Tibial artery (tissue), 4 donors: ENCODE measurements around the gene SCYGR5.

Experiments
- DNase-seq, 2 donors: peaks; one replicate each; pipeline ENCODE4 v3.0.0-alpha.2; 2019
- H3K27ac ChIP-seq, 2 donors: fragments of 200-600 bp; sonication (generic) in 1 of 2; 1 replicate in 1 of 2; 2 replicates in 1 of 2; pipeline ENCODE4 v1.5.1; 2018 to 2019; ENCODE audit warnings: mild to moderate bottlenecking in 1 of 2
- H3K27me3 ChIP-seq, 2 donors: fragments of 200-600 bp; sonication (generic) in 1 of 2; one replicate each; pipeline versions ENCODE4 v1.5.1 to v1.6.0; 2016 to 2019
- H3K36me3 ChIP-seq, 3 donors: fragments of 200-600 bp; sonication (generic) in 2 of 3; one replicate each; pipeline ENCODE4 v1.5.1; 2016 to 2019; ENCODE audit warnings: mild to moderate bottlenecking in 2 of 3
- H3K4me1 ChIP-seq, 4 donors: fragments of 200-600 bp; sonication (generic) in 2 of 4; 1 replicate in 3 of 4; 2 replicates in 1 of 4; pipeline ENCODE4 v1.5.1; 2016 to 2019
- H3K4me3 ChIP-seq, 2 donors: fragments of 200-600 bp; sonication (generic) in 1 of 2; 1 replicate in 1 of 2; 2 replicates in 1 of 2; pipeline ENCODE4 v1.5.1; 2018 to 2019; ENCODE audit warnings: mild to moderate bottlenecking in 2 of 2
- H3K9me3 ChIP-seq, 3 donors: fragments of 200-600 bp; sonication (generic) in 1 of 3; one replicate each; pipeline ENCODE4 v1.5.1; 2016 to 2019
- intact Hi-C: fragments of 100-400 bp; cut with DNase I; formaldehyde crosslinking; loops from one replicate; pipeline ENCODE4 v1.15.0; 2023; ENCODE audit warnings: low total_unique reads
- TF ChIP-seq, protein P1 (sequence below), 2 experiments: fragments of 200-600 bp in 1 of 2; fragments of 450-650 bp in 1 of 2; IDR thresholded peaks; one replicate each; pipeline ENCODE4 v1.5.1; 2017 to 2019; ENCODE audit warnings: antibody characterized with exemption in 2 of 2, mild to moderate bottlenecking in 1 of 2, moderate library complexity in 1 of 2

SCYGR5 gene

DNA sequence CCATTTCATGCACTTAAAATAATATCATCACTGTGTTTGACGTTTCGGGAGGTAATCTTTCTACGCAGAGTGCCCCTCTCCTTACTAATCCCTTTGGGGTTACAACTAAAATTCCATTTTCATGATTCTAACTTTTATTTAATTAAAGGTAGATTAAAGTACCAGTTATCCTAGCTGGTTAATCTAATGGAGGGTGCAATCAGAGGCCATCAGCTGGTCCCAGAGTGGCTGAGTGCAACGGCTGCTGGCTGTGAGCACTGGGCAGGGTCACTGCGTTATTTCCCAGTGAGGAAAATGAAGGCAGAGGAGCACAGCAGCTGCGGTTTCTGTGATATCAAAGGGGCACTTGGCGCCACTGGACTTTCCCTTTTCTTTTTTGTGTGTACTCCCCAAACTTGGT lies 37.2 kb upstream of the SCYGR5 start:
- TF ChIP-seq, protein P1, sequence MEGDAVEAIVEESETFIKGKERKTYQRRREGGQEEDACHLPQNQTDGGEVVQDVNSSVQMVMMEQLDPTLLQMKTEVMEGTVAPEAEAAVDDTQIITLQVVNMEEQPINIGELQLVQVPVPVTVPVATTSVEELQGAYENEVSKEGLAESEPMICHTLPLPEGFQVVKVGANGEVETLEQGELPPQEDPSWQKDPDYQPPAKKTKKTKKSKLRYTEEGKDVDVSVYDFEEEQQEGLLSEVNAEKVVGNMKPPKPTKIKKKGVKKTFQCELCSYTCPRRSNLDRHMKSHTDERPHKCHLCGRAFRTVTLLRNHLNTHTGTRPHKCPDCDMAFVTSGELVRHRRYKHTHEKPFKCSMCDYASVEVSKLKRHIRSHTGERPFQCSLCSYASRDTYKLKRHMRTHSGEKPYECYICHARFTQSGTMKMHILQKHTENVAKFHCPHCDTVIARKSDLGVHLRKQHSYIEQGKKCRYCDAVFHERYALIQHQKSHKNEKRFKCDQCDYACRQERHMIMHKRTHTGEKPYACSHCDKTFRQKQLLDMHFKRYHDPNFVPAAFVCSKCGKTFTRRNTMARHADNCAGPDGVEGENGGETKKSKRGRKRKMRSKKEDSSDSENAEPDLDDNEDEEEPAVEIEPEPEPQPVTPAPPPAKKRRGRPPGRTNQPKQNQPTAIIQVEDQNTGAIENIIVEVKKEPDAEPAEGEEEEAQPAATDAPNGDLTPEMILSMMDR (IDR thresholded peaks at IDR 0.05), result no peak
- H3K9me3 ChIP-seq, result no peaks in the 10 kb centered on the region
- no peaks in the 10 kb centered on the region for H3K36me3 ChIP-seq
- DNase-seq, result no peak
- peaks cover 0 to 3% of the 10 kb centered on the region in 2 donors for H3K27me3 ChIP-seq
- H3K4me3 ChIP-seq, result no peak overlapping the region
- H3K4me1 ChIP-seq, result no peaks in the 10 kb centered on the region
- intact Hi-C loops, result no loop called here
- H3K27ac ChIP-seq, result no peak overlapping the region

DNA sequence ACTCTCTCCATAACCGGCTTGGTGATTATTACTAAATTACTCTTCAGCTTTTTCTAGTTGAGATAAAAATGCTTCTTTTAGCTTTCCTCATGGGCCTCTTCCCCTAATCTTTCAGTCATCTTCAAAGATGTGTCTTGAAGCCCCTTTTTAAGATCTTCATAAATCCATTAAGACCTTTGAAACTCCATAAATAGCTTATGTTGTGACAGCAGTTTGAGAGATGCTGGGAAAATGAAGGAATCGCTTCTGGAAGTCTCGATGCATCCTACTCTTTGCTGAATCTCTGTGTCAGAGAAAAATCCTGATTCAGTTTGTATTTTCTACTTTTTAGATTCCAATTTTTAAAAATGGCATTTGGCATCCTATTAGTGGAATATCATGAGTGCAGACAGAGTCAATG lies 36.3 kb upstream of the SCYGR5 start:
- Histone ChIP-seq H3K4me1 (no peaks in the 10 kb centered on the region), H3K4me3 (no peak overlapping the region), H3K27ac (no peak overlapping the region), H3K36me3 (no peaks in the 10 kb centered on the region), H3K9me3 (no peaks in the 10 kb centered on the region), H3K27me3 (peaks cover 0 to 3% of the 10 kb centered on the region in 2 donors)
- no peak for DNase-seq
- intact Hi-C loops, result no loop called here
- TF ChIP-seq, protein P1 (IDR thresholded peaks at IDR 0.05), result no peak

DNA sequence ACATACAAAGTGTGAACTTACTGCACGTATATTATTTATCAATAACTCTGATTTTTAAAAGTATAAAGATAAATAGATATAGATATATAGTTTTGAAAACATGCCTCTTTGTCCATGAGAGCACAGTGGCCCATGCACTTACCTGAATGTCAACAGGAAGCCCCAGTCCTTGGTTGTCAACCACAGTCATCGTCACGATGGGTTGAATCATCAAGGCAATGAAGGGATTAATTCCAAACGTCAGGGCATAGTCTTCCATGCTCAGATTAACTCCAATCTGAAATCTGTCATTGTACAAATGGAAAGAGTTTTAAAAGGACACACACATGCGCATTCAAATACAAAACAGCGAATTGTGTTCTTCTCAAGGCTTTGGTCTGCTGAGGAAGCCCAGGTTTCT lies 33.8 kb upstream of the SCYGR5 start:
- no peak for DNase-seq

DNA sequence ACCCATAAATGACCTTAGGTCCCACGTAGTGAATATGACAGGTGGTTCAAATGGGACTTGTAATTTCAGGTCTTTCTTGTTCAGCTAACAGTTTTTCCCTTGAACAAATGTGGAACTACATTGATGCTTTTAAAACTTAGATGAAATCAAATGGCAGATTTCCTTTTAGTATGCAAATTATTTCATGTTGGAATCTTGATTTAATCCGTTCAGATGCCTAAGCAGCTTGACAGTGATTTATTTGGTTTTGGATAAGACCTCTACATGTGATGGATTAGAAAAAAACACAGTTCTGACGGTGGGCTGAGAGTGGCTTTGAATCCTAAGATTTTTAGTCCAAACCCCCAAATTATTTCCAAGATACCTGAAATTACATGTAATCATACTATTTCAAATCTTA lies 32.4 kb upstream of the SCYGR5 start:
- intact Hi-C loops, result no loop called here
- TF ChIP-seq, protein P1 (IDR thresholded peaks at IDR 0.05), result no peak
- DNase-seq, result no peak
- Histone ChIP-seq H3K9me3 (no peaks in the 10 kb centered on the region), H3K27ac (no peak overlapping the region), H3K36me3 (no peaks in the 10 kb centered on the region), H3K27me3 (no peaks in the 10 kb centered on the region), H3K4me1 (no peaks in the 10 kb centered on the region), H3K4me3 (no peak overlapping the region)

More for the DNA sequence above, 33.8 kb upstream of the SCYGR5 start:
- Histone ChIP-seq H3K27me3 (peaks cover 0 to 3% of the 10 kb centered on the region in 2 donors), H3K36me3 (no peaks in the 10 kb centered on the region), H3K4me1 (no peaks in the 10 kb centered on the region), H3K4me3 (no peak overlapping the region), H3K9me3 (no peaks in the 10 kb centered on the region), H3K27ac (no peak overlapping the region)
- intact Hi-C loops, result no loop called here
- TF ChIP-seq, protein P1 (IDR thresholded peaks at IDR 0.05), result no peak

DNA sequence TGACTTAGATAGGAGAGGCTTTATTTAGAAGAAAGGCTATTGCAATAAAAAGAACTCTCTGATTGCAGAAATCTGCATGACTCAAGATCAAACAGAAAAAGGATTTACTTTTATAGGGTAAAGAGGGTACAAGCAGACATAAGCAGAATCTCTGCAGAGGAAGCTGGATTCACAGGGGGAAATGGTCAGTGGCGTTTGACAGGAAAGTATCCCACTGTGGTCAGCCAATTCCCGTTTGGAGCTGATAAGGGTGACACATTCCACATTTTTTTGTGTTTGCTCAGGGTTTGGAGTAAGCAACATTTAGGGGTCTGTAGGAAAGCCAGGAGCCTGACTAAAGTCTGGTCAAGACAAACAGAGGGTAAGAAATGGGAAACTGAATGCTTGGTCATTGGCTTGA lies 23.9 kb upstream of the SCYGR5 start:
- H3K27ac ChIP-seq, result no peak overlapping the region
- no peak for DNase-seq
- TF ChIP-seq, protein P1 (IDR thresholded peaks at IDR 0.05), result no peak
- intact Hi-C loops, result no loop called here
- H3K9me3 ChIP-seq, result no peaks in the 10 kb centered on the region
- H3K36me3 ChIP-seq, result no peaks in the 10 kb centered on the region
- no peaks in the 10 kb centered on the region for H3K4me1 ChIP-seq
- H3K27me3 ChIP-seq, result no peaks in the 10 kb centered on the region
- no peak overlapping the region for H3K4me3 ChIP-seq

DNA sequence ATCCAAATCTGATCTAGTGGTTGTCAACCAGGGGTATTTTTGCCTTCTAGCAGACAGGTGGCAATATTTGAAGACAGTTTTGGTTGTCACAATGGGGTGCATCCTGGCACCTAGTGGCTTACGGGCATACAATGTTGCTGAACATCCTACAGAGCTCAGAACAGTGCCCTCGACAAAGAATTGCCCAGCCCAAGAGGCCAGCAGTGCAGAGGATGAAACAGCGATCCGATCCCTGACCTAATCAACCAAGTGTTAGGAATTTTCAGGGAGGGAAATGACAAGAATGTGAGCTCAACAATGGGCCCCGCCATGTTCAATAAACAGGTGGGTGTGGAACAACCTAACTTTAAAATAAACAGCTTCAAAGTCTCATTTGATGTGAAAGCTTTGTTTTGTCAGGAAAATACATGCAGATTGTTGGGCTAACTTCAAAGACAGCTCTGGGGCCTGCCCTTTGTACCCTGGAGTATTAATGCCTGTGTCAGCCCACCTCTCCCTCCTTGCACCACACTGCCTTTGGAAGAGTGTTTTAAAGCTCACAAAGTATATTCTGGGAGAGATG lies 22.5 kb upstream of the SCYGR5 start:
- H3K36me3 ChIP-seq, result no peaks in the 10 kb centered on the region
- no peaks in the 10 kb centered on the region for H3K9me3 ChIP-seq
- DNase-seq, result no peak
- no peak overlapping the region for H3K27ac ChIP-seq
- no peak overlapping the region for H3K4me3 ChIP-seq
- TF ChIP-seq, protein P1 (IDR thresholded peaks at IDR 0.05), result no peak
- intact Hi-C loops, result no loop called here
- H3K4me1 ChIP-seq, result no peaks in the 10 kb centered on the region
- no peaks in the 10 kb centered on the region for H3K27me3 ChIP-seq
